ENCODE results near the gene ARAP2. TPM values are rescaled to one million over a fixed set of nuclear protein-coding genes. Genes with fewer than 3 reads are reported as not detected.

ARAP2 gene
- total and polyA plus RNA-seq, 2 of the 13 experiments (the other 11 are each of a cell fraction or from before 2014, with no cell fraction given): 0.37 to 1.4 TPM

GRCh38 chr4:36152735-36153134 lies 91.6 kb downstream of the ARAP2 start:
- no peak overlapping the region for H3K4me3 ChIP-seq (replicated peaks in 1 of 3; ENCODE audit: insufficient read depth in 1 of 3, low read depth in 2 of 3, low read length in 3 of 3)
- ATAC-seq (no peak), DNase-seq (ENCODE audit: low spot score) (no peak), FAIRE-seq (no peak)
- POLR2A ChIA-PET: no interaction called here
- intact Hi-C loops (cut with micrococcal nuclease; ENCODE audit: unreplicated experiment): no loop called here
- no peak overlapping the region for H2AFZ ChIP-seq (ENCODE audit: low read length)
- no peaks in the 10 kb centered on the region for H3K36me3 ChIP-seq (replicated peaks in 1 of 2; ENCODE audit: control insufficient read depth in 1 of 2, insufficient read depth in 2 of 2, low read length in 2 of 2)
- H3K4me1 ChIP-seq (ENCODE audit: insufficient read depth, low read length): no peaks in the 10 kb centered on the region
- no peaks in the 10 kb centered on the region for H3K9me3 ChIP-seq (ENCODE audit: low read length)
- H3K4me2 ChIP-seq (ENCODE audit: low read depth, low read length): no peak overlapping the region
- CTCF ChIA-PET (ENCODE audit: low intra/inter-chr PET ratio, low total read pairs): no interaction called here
- in situ Hi-C loops (cut with HindIII; ENCODE audit: extremely low pct_ligation_motif_present, low pct_unique_long_range_greater_than_20kb): no loop called here
- BruUV-seq (replicated peaks): no TSS peak
- WGBS (ENCODE audit: low lambda C conversion rate): 36% methylated on average over 1 of the region's 1 CpG
- H4K20me1 ChIP-seq (ENCODE audit: insufficient read depth, low read length): no peaks in the 10 kb centered on the region
- H3K79me2 ChIP-seq (ENCODE audit: insufficient read depth, low read length): no peaks in the 10 kb centered on the region
- H3K27ac ChIP-seq (ENCODE audit: extremely low read length, insufficient read depth, low read length): no peak overlapping the region
- H3K27me3 ChIP-seq (ENCODE audit: control insufficient read depth in 1 of 2, insufficient read depth in 2 of 2, low read length in 2 of 2): no peaks in the 10 kb centered on the region
- TF ChIP-seq NCOA2 (CRISPR knock-in tag; IDR thresholded peaks at IDR 0.05) (no peak), MYC (CRISPR knock-in tag; IDR thresholded peaks at IDR 0.05; ENCODE audit: borderline replicate concordance) (no peak), ZNF703 (CRISPR knock-in tag; IDR thresholded peaks at IDR 0.05; ENCODE audit: borderline replicate concordance) (no peak), ZFYVE20 (CRISPR knock-in tag; IDR thresholded peaks at IDR 0.05; ENCODE audit: borderline replicate concordance, low read depth) (no peak)
- no peak overlapping the region for H3K9ac ChIP-seq (ENCODE audit: insufficient read depth, low read depth, low read length)

- FAIRE-seq: no peak
- POLR2A ChIA-PET: no interaction called here
Observed at GRCh38 chr4:36142504-36142903, 101.8 kb downstream of the ARAP2 start.

More at GRCh38 chr4:36142504-36142903, 101.8 kb downstream of the ARAP2 start:
- H2AFZ ChIP-seq (ENCODE audit: low read length): no peak overlapping the region
- BruUV-seq (replicated peaks): no TSS peak
- no peak overlapping the region for H3K4me3 ChIP-seq (replicated peaks in 1 of 3; ENCODE audit: insufficient read depth in 1 of 3, low read depth in 2 of 3, low read length in 3 of 3)
- H3K9ac ChIP-seq (ENCODE audit: insufficient read depth, low read depth, low read length): no peak overlapping the region
- H3K9me3 ChIP-seq (ENCODE audit: low read length): no peaks in the 10 kb centered on the region
- ATAC-seq (no peak), DNase-seq (ENCODE audit: low spot score) (no peak)
- in situ Hi-C loops (cut with HindIII; ENCODE audit: extremely low pct_ligation_motif_present, low pct_unique_long_range_greater_than_20kb) (no loop called here), intact Hi-C loops (cut with micrococcal nuclease; ENCODE audit: unreplicated experiment) (no loop called here)
- H3K4me2 ChIP-seq (ENCODE audit: low read depth, low read length): no peak overlapping the region
- no peaks in the 10 kb centered on the region for H3K4me1 ChIP-seq (ENCODE audit: insufficient read depth, low read length)
- WGBS (ENCODE audit: low lambda C conversion rate): 30% methylated on average over 1 of the region's 1 CpG
- no peaks in the 10 kb centered on the region for H3K27me3 ChIP-seq (ENCODE audit: control insufficient read depth in 1 of 2, insufficient read depth in 2 of 2, low read length in 2 of 2)
- TF ChIP-seq MTA1 (CRISPR knock-in tag; IDR thresholded peaks at IDR 0.05; ENCODE audit: borderline replicate concordance) (no peak), ATAD3A (CRISPR knock-in tag; IDR thresholded peaks at IDR 0.05) (no peak), DNMT1 (CRISPR knock-in tag; IDR thresholded peaks at IDR 0.05) (no peak), ZBTB43 (CRISPR knock-in tag; conservative IDR thresholded peaks at IDR 0.05) (no peak)
- H4K20me1 ChIP-seq (ENCODE audit: insufficient read depth, low read length): no peaks in the 10 kb centered on the region
- no peak overlapping the region for H3K27ac ChIP-seq (ENCODE audit: extremely low read length, insufficient read depth, low read length)
- H3K79me2 ChIP-seq (ENCODE audit: insufficient read depth, low read length): no peaks in the 10 kb centered on the region
- H3K36me3 ChIP-seq (replicated peaks in 1 of 2; ENCODE audit: control insufficient read depth in 1 of 2, insufficient read depth in 2 of 2, low read length in 2 of 2): no peaks in the 10 kb centered on the region
- CTCF ChIA-PET (ENCODE audit: low intra/inter-chr PET ratio, low total read pairs): no interaction called here
